ENCODE data around the gene NDUFV3. TPM values are rescaled to one million over a fixed set of nuclear protein-coding genes. Genes with fewer than 3 reads are reported as not detected.

The NDUFV3 gene
- total and polyA plus RNA-seq, 2 of the 13 experiments (the other 11 are each of a cell fraction or from before 2014, with no cell fraction given) = 14.2 to 29.6 TPM

GRCh38 chr21:42878993-42879787 is 13.9 kb upstream of the NDUFV3 start, which contains the start of gene WDR4:
TSS of gene WDR4 (minus strand) at chr21:42879539. CDS start at chr21:42879495, 44 bp downstream.
- FAIRE-seq (peak; percentile 97), ATAC-seq (peak; percentile 97), DNase-seq (ENCODE audit: low spot score) (peak; percentile 93)
- peak within 1 kb of the TSS; percentile 60 to 93 (median 87) for H3K4me3 ChIP-seq (replicated peaks in 1 of 3; ENCODE audit: insufficient read depth in 1 of 3, low read depth in 2 of 3, low read length in 3 of 3)
- ChIA-PET CTCF (ENCODE audit: low intra/inter-chr PET ratio, low total read pairs) (no interaction called here), POLR2A (interaction anchor here (0.6 to 2.1 kb wide), 7 partner anchors 9 to 225 kb away, joined by 3 to 26 read pairs (median 4); partner anchors contain the start of gene NDUFV3)
- intact Hi-C loops (cut with micrococcal nuclease; ENCODE audit: unreplicated experiment) = loop anchor here (1.0 kb wide), 1 partner anchor 14 kb away; the partner anchor contains the start of gene NDUFV3
- peak within 1 kb of the TSS; percentile 97 for H3K9ac ChIP-seq (ENCODE audit: insufficient read depth, low read depth, low read length)
- H2AFZ ChIP-seq (ENCODE audit: low read length) = no peak within 1 kb of the TSS
- peak within 1 kb of the TSS; percentile 89 for H3K4me2 ChIP-seq (ENCODE audit: low read depth, low read length)
- no peaks in the 10 kb centered on the region for H3K9me3 ChIP-seq (ENCODE audit: low read length)
- WGBS (ENCODE audit: low lambda C conversion rate) = 3% methylated on average over 6 of the region's 80 CpGs
- peak within 1 kb of the TSS; percentile 89 for H3K27ac ChIP-seq (ENCODE audit: extremely low read length, insufficient read depth, low read length)
- no peaks in the 10 kb centered on the region for H4K20me1 ChIP-seq (ENCODE audit: insufficient read depth, low read length)
- H3K27me3 ChIP-seq (ENCODE audit: control insufficient read depth in 1 of 2, insufficient read depth in 2 of 2, low read length in 2 of 2) = no peaks in the 10 kb centered on the region; a peak in 1 of 5 replicates
- in situ Hi-C loops (cut with HindIII; ENCODE audit: extremely low pct_ligation_motif_present, low pct_unique_long_range_greater_than_20kb) = no loop called here
- H3K36me3 ChIP-seq (replicated peaks in 1 of 2; ENCODE audit: control insufficient read depth in 1 of 2, insufficient read depth in 2 of 2, low read length in 2 of 2) = peaks cover 5 to 12% of the 10 kb centered on the region in 2 experiments; a peak in 3 of 5 replicates
- TSS peak; percentile 84 for BruUV-seq (replicated peaks)
- peaks cover 30% of the 10 kb centered on the region for H3K79me2 ChIP-seq (ENCODE audit: insufficient read depth, low read length)
- H3K4me1 ChIP-seq (ENCODE audit: insufficient read depth, low read length) = peaks cover 26% of the 10 kb centered on the region
- TF ChIP-seq RFX3 (CRISPR knock-in tag; IDR thresholded peaks at IDR 0.05) = no peak
- TF ChIP-seq SP2 (CRISPR knock-in tag; IDR thresholded peaks at IDR 0.05) = no peak; the same call in 1 of the 2 replicates
- no peak for TF ChIP-seq SMAD3 (CRISPR knock-in tag; IDR thresholded peaks at IDR 0.05)
- TF ChIP-seq, protein P1, sequence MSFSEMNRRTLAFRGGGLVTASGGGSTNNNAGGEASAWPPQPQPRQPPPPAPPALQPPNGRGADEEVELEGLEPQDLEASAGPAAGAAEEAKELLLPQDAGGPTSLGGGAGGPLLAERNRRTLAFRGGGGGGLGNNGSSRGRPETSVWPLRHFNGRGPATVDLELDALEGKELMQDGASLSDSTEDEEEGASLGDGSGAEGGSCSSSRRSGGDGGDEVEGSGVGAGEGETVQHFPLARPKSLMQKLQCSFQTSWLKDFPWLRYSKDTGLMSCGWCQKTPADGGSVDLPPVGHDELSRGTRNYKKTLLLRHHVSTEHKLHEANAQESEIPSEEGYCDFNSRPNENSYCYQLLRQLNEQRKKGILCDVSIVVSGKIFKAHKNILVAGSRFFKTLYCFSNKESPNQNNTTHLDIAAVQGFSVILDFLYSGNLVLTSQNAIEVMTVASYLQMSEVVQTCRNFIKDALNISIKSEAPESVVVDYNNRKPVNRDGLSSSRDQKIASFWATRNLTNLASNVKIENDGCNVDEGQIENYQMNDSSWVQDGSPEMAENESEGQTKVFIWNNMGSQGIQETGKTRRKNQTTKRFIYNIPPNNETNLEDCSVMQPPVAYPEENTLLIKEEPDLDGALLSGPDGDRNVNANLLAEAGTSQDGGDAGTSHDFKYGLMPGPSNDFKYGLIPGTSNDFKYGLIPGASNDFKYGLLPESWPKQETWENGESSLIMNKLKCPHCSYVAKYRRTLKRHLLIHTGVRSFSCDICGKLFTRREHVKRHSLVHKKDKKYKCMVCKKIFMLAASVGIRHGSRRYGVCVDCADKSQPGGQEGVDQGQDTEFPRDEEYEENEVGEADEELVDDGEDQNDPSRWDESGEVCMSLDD (CRISPR knock-in tag; IDR thresholded peaks at IDR 0.05; ENCODE audit: borderline replicate concordance) = 0 out of 2 replicates have a peak, but pooled peaks have one; percentile 10
- no peak for TF ChIP-seq ZBTB7B (CRISPR knock-in tag; IDR thresholded peaks at IDR 0.05)
- TF ChIP-seq MTF2 (CRISPR knock-in tag; IDR thresholded peaks at IDR 0.05; ENCODE audit: borderline replicate concordance) = no peak
- no peak for TF ChIP-seq FOSL1 (CRISPR knock-in tag; IDR thresholded peaks at IDR 0.05; ENCODE audit: borderline replicate concordance)
- TF ChIP-seq PHB2 (IDR thresholded peaks at IDR 0.05; ENCODE audit: partially characterized antibody) = no peak
- no peak; the same call in 1 of the 2 replicates for TF ChIP-seq KDM6A (CRISPR knock-in tag; IDR thresholded peaks at IDR 0.05; ENCODE audit: low read depth)
- TF ChIP-seq ZNF800 (CRISPR knock-in tag; IDR thresholded peaks at IDR 0.05) = no peak
- no peak for TF ChIP-seq PTBP1 (IDR thresholded peaks at IDR 0.05; ENCODE audit: low read depth, low read length, poor library complexity, severe bottlenecking)
- TF ChIP-seq ZNF451 (CRISPR knock-in tag; IDR thresholded peaks at IDR 0.05) = no peak; the same call in none of the 2 replicates
- no peak; the same call in 1 of the 2 replicates for TF ChIP-seq SRY (CRISPR knock-in tag; IDR thresholded peaks at IDR 0.05)
- peak; percentile 87 for TF ChIP-seq ZNF574 (CRISPR knock-in tag; IDR thresholded peaks at IDR 0.05)
- no peak for TF ChIP-seq HNRNPUL1 (IDR thresholded peaks at IDR 0.05; ENCODE audit: low read depth, low read length)
